Vagina (tissue), 2 donors: Measurements from ENCODE around the gene FGF14.

Source experiments
- POLR2A ChIP-seq, 2 donors: fragments of 450-650 bp; IDR thresholded peaks; one replicate each; pipeline ENCODE4 v1.6.1; 2017; ENCODE audit warnings: antibody characterized with exemption in 2 of 2, mild to moderate bottlenecking in 2 of 2, moderate library complexity in 2 of 2
- POLR2AphosphoS5 ChIP-seq, 2 donors: sonication (generic); formaldehyde crosslinking; IDR thresholded peaks; one replicate each; pipeline ENCODE4 v1.9.0; 2017; ENCODE audit warnings: antibody characterized with exemption in 2 of 2, mild to moderate bottlenecking in 2 of 2, low read depth in 1 of 2; ENCODE audit not compliant: insufficient read depth in 1 of 2
- TF ChIP-seq, protein P1 (sequence below), 3 experiments: fragments of 450-650 bp in 2 of 3; fragments of 200-600 bp in 1 of 3; sonication (generic) in 1 of 3; IDR thresholded peaks; one replicate each; pipeline ENCODE4 v1.5.1; 2017 to 2019; ENCODE audit warnings: antibody characterized with exemption in 3 of 3, mild to moderate bottlenecking in 2 of 3, moderate library complexity in 2 of 3

DNA sequence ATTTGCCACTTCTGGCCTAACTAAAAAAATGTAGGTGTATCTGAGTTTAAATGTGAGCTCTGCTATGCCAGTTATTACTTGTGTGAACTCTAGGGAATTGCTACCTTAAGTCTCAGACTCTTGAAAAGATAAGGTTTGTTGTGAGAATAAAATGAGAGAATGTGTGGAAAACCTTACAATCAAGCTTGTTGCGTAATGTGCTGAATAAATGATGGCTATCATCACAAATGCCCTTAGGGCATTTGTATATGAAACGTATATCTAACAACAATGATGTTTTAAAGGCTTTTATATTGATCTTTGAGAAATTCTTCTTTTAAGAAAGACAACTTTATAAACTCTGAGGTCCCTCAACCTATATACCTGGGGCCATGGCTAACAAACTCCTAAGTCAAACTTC lies 564.6 kb downstream of the FGF14 start:
- TF ChIP-seq, protein P1, sequence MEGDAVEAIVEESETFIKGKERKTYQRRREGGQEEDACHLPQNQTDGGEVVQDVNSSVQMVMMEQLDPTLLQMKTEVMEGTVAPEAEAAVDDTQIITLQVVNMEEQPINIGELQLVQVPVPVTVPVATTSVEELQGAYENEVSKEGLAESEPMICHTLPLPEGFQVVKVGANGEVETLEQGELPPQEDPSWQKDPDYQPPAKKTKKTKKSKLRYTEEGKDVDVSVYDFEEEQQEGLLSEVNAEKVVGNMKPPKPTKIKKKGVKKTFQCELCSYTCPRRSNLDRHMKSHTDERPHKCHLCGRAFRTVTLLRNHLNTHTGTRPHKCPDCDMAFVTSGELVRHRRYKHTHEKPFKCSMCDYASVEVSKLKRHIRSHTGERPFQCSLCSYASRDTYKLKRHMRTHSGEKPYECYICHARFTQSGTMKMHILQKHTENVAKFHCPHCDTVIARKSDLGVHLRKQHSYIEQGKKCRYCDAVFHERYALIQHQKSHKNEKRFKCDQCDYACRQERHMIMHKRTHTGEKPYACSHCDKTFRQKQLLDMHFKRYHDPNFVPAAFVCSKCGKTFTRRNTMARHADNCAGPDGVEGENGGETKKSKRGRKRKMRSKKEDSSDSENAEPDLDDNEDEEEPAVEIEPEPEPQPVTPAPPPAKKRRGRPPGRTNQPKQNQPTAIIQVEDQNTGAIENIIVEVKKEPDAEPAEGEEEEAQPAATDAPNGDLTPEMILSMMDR (IDR thresholded peaks at IDR 0.05): no peak
- TF ChIP-seq POLR2A (IDR thresholded peaks at IDR 0.05): no peak
- no peak for TF ChIP-seq POLR2AphosphoS5 (IDR thresholded peaks at IDR 0.05; ENCODE audit: insufficient read depth in 1 of 2, low read depth in 1 of 2)
